Skeletal muscle cell (primary cell): ENCODE data around the gene UBA1.
A peak's percentile ranks its signal among the peaks of the same experiment; 100 is the strongest.

Experiments used
- DNase-seq: peaks from one replicate; pipeline ENCODE4 v3.0.0-alpha.2; 2010; ENCODE audit warnings: low read depth
- H3K4me3 ChIP-seq: 2 replicates; pipeline ENCODE4 v1.5.1; 2011; ENCODE audit warnings: low read depth, mild to moderate bottlenecking, control low read depth, low read length, moderate library complexity

The UBA1 gene

DNA sequence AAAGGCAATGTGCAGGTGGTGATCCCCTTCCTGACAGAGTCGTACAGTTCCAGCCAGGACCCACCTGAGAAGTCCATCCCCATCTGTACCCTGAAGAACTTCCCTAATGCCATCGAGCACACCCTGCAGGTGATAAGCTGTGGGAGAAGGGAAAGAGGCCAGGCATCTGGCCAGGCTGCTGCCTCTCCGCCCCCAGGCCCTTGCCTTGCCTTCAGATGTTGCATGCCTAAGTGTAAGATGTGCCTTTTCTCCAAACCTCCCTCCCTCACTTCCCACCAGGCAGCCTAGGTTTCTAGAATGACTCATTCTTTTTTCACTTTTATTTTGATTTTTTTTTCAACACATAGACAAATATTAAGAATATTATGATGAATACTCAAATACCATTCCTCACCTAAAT is 12.7 kb downstream of the UBA1 start:
- no peak for DNase-seq

DNA sequence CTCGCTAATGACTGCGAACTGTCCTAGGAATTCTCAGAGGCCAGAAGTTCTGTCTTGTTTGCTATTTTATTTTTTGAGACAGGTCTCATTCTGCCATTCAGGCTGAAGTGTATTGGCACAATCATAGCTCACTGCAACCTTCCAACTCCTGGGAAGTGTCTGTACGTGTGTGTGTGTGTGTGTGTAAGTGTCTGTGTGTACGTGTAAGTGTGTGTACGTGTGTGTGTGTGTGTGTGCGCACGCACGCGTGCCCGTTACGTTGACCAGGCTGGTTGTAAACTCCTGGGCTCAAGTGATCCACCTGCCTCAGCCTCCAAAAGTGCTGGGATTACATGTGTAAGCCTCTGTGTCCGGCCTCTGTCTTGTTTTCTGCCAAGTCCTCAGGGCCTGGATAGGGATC is 14.5 kb downstream of the UBA1 start:
- no peak overlapping the region for H3K4me3 ChIP-seq
- DNase-seq, result no peak

More for the DNA sequence above, 12.7 kb downstream of the UBA1 start:
- no peak overlapping the region for H3K4me3 ChIP-seq

DNA sequence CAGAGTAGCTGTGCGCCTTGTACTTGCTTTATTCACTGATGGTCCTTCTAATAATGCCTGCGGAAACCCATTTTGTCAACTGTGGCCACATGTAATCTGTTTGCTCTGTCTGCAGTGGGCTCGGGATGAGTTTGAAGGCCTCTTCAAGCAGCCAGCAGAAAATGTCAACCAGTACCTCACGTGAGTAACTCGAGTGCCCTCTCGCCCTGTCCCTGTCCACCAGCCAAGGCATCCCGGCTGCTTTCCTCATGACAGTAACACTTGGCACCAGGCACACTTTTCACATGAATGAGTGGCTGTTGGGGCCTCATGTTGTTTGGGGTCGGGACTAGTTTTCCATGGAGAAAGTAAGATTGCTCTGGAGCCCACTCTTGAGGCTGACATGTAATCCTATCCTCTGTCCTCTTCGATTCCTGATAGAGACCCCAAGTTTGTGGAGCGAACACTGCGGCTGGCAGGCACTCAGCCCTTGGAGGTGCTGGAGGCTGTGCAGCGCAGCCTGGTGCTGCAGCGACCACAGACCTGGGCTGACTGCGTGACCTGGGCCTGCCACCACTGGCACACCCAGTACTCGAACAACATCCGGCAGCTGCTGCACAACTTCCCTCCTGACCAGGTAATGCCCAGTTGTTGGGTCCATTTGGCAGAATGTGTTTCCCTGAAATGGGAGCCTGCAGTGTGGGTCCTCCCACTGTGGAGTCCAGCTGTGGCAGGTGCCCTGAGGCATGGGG is 16.0 kb downstream of the UBA1 start:
- no peak overlapping the region for H3K4me3 ChIP-seq
- no peak for DNase-seq

DNA sequence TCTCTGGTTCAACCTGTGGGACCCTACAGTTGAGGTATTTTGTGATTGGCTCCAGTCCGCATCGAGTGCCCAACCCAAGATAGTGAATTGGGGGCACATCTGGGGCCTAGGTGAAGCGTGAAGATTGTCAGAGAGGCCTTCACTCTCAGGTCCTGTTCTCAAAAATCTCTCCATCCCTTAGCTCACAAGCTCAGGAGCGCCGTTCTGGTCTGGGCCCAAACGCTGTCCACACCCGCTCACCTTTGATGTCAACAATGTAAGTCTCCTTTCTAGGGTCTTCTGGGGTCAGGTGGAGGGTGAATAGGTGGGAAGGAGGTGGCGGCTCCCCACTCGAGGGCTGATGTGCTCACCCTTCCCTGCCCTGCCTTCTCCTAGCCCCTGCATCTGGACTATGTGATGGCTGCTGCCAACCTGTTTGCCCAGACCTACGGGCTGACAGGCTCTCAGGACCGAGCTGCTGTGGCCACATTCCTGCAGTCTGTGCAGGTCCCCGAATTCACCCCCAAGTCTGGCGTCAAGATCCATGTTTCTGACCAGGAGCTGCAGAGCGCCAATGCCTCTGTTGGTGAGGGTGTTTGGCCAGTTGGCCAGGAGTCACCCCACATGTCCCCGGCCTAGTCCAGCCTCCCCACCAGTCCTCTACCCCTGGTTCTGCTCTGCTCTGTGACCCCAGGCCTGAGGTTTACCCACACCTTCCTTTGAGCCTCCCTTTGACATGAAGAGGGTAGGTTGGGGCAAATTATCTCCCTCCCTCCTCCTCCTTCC is 17.2 kb downstream of the UBA1 start:
- no peak for DNase-seq
- no peak overlapping the region for H3K4me3 ChIP-seq

DNA sequence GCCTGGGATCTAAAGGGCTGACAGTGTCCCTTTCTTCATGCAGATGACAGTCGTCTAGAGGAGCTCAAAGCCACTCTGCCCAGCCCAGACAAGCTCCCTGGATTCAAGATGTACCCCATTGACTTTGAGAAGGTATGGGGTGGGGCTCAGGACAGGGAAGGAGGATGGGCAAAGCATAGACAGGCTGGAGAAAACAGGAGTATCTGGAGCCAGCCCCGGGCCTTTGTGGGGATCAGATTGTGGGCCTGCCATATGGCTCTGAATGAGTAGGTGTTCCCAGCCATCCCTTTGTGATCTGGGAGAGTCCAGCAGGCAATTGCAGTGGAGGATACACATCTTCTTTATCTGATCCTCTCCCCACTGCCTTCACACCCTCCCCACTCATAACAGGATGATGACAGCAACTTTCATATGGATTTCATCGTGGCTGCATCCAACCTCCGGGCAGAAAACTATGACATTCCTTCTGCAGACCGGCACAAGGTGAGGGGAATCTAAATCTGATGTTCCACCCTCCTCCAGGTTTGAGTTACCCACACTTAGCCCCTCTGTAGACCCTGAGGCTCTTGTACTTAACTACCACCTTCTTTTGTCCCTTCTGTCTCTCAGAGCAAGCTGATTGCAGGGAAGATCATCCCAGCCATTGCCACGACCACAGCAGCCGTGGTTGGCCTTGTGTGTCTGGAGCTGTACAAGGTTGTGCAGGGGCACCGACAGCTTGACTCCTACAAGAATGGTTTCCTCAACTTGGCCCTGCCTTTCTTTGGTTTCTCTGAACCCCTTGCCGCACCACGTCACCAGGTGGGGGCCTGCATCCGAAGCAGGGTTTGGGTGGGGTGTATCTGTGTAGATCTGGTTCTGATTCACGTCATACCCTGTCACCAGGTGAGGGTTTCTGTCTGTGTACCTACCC is 19.0 kb downstream of the UBA1 start:
- DNase-seq, result no peak
- no peak overlapping the region for H3K4me3 ChIP-seq

DNA sequence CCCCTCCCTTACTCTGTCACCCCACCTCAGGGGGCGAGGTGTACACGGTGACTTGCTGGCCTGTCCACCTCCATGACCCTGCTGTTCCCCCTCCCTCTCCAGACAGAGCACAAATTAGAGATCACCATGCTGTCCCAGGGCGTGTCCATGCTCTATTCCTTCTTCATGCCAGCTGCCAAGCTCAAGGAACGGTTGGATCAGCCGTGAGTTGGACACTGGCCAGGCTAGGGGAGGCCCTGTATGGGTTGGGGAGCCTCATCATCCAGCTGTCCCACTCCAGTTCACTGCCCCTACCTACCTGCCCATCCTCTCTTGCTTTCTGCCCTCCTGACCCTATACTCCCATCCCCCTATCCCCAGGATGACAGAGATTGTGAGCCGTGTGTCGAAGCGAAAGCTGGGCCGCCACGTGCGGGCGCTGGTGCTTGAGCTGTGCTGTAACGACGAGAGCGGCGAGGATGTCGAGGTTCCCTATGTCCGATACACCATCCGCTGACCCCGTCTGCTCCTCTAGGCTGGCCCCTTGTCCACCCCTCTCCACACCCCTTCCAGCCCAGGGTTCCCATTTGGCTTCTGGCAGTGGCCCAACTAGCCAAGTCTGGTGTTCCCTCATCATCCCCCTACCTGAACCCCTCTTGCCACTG is 20.9 kb downstream of the UBA1 start:
- H3K4me3 ChIP-seq, result no peak overlapping the region
- no peak for DNase-seq

DNA sequence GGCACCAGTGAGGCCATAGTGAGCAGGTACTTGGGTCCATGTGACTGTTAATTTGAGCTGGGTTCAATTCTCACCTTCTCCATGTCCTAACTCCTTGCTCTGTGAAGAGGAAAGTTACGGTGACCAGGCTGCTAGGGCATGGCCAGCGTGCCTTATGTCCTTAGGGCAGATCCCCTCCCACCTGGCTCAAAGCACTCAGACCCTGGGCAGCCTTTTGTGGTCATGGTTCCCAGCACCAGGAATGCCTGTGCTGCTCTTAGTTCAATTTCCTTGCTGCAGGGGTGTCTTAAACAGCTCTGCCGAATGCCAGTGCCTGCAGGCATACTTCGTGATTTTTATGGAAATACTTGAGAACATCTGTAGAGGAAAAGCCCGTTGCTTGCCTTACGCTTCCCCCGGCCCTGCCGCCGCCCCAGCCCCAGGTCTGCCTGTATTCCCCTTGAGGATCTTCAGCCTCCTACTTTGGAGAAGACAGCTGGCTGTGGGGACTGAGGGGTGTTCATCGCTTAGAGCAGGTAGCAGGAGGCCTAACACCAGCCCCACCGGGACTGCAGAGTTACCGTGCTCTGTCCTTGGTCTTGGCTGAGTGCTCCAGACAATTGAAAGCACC is 21.8 kb downstream of the UBA1 start:
- H3K4me3 ChIP-seq, result no peak overlapping the region
- no peak for DNase-seq

DNA sequence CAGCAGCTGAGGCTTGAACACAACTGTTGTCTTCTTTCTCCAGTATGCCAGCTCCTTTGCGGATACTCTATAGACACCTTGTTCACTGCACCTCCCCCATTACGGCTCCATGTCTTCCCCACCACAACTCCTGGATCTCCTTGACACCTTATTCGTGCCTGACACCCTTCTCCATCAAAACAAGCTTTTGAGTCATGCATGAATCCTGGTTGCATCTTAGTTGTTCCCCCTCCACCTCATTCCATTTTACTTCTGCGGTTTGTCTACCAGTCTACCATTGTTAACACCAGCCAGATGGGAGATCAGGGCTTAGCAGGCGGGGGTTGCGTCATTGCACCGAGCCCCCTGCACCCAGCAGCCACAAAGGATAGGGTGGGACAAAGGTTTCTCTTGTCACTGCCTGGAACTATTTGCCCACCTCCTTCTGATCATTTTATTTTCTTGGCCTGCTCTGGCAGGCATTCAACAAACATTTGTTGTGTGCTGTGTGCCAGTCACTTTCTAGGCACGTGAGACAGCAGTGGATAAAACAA is 22.8 kb downstream of the UBA1 start:
- no peak for DNase-seq
- H3K4me3 ChIP-seq, result no peak overlapping the region

DNA sequence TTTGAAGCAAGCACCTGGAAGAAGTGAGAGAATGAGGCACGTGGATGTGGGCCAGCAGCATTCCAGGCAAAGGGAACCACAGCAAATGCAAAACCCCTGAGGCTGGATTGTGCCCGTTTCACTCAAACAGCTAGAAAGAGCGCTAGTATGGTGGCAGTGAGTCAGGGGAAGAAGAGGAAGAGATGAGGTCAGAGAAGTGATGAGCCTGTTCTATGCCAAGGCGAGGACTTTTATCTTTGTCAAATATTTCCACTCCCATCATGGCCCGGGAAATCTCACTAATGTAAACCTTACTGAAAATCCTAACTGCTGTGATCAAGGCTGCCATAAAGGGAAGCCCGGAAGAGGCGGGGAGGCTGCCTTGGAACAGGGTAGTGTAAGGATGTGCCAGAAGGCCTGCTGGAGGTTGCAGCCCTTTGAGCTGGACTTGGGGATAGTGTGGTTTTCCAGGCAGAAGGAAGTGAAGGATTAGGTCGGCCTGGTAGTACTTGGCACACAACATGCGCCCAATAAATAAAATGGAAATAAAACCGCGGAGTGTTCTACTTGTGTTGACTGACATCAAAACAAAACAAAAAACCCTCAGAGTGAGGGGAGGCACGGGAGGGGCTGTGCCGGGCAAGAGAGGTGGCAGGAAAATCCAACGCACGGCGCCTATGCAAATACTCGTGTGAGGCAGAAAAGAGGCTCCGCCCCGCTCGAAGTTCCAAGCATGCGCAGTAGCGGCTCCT is 23.7 kb downstream of the UBA1 start:
- DNase-seq, result peak; percentile 18
- H3K4me3 ChIP-seq, result peak overlapping the region; percentile 15

DNA sequence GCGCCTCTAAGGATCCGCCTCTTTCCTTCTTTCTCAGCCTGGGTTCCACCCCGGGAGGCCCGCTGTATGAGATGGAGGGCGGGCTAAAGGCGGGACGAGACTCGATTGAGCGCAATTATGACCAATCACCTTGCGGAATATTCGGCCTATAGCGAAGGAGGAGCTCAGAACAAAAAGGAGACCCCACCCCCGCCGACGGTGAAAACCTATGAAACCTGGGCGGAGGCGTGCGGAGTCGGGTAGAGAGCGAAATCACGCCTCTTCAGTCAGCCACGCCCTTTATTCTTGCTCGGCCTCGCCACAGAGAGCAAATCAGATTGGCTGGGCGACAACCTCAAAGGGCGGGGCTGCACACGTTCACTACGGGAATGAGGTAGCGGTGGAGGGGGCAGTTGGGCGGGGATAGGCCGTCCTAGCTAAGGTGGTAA is 24.2 kb downstream of the UBA1 start:
- DNase-seq, result peak; percentile 93
- peak overlapping the region; percentile 68 for H3K4me3 ChIP-seq

DNA sequence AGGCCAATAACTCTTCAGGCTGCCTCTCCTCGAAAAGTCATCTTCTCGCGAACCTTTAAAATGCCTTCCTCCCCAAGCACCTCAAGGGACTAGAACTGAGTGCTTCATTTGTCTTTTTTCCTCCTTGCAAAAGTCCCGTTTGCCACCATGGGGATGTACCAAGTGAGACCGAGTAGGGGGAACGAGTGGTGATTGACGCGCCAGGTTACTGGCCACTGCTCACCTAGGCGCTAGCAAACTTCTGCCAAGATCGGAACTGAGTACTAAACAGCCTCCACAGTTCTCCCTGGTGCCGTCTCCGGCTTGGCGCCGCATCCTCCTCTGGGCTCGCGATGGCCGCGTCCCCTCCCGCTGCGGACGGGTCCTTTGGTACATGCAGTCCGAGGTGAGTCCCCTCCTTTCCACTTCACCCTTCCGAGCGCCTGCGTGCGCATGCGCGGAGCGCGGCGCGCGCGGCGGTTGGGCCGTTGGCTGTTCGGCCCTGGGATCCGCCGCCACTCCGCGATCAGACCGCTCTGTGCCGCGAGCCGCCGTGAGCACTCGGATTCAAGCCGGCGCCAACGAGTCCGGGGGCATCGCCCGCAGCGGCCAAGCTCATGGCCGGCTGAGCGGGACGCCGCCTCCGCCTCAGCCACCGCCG is 24.8 kb downstream of the UBA1 start, which contains the start of gene CDK16:
CDK16 (plus strand) TSS at position 402 of the 640 bp plus-strand sequence. CDS start 4,877 bp downstream, outside the sequence.
- peak within 1 kb of the TSS; percentile 68 for H3K4me3 ChIP-seq
- DNase-seq, result peak; percentile 41

DNA sequence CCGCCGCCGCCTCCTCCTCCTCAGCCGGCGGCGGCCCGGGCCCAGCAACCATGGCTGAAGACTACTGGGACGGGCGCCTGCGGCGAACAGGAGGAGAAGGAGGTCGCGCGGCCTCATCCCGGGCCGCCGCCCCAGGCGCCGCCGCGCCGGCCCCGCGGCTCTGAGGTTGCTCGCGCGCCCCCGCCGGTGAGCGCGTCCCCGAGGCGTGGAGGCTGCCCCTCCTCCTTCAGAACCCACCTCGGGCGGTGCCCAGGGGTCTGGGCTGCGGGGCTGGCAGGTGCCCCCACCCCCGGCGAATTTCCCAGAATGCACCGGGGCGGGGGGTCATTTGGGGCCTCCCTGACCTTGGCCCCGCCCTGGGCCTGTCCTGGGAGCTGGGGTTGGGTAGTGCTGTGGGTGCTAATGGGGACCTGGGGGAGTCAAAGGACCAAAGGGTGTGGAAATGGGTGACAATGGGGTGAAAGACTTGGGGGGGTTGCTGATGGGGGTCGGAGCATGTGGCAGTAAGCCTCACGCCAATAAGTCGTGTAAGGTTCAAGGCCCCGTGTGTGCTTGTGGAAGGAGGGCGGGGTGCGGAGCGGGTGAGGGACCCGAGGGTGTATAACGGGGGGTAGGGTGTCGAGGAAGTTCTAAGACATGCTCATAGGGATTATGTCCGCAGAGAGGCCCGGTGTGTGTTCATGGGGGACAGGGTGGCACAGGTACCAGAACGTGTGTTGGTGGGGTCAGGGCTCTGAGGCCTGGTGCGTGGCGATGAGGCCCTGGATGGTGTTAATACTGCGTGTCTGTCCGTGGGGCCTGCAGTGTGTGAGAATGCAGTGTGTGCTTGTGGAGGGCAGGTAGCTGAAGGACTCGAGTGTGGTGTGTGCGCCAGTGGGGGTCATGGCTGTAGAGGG is 25.5 kb downstream of the UBA1 start:
- no peak for DNase-seq
- peak overlapping the region; percentile 68 for H3K4me3 ChIP-seq

DNA sequence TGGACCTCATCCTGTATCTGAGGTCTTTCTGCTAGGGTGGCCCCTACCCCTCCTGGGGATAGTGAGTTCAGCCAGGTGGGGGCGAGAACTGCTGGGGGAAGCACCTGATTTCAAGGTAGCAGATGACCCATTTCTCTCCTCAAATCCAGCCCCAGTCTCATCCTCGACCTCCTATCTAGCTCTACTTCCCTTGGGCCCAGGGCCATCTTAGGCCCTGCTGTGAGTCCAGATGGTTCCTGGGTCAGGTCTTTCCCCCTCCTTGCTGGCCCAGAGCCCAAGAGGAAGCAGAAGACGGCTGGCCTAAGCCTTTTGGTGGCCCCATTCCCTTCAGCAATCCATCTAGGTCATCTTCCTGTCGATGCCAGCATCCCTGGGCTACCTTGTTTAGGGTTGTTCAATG is 28.1 kb downstream of the UBA1 start:
- H3K4me3 ChIP-seq, result no peak overlapping the region
- DNase-seq, result no peak

DNA sequence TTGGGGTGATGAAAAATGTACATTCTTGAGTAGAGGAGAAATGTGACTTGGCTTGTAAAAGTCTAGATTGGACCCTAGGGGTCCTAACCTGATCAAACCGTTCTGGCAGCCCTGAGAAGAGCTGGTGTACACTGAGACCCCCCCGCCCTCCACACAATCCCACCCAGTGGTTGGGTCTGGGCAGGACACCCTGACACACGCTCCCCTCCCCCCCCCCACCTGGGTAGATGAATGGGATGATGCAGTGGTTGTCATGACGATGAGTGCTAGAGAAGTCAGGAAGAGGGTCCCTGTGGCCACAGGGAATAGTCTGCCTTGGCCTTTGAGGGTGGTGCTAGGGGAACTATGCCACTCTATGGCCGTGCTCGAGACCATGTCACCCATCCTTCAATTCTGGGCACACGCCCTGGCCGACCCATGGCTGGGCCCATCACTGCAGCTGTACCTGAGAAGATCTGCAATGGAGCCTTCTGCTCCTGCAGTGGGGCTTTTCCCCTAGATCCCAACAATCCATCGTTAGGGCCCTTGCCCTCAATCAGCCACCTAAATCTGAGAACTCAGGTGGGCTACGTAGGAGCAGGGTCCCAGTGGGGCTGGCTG is 29.2 kb downstream of the UBA1 start:
- DNase-seq, result no peak
- H3K4me3 ChIP-seq, result no peak overlapping the region

DNA sequence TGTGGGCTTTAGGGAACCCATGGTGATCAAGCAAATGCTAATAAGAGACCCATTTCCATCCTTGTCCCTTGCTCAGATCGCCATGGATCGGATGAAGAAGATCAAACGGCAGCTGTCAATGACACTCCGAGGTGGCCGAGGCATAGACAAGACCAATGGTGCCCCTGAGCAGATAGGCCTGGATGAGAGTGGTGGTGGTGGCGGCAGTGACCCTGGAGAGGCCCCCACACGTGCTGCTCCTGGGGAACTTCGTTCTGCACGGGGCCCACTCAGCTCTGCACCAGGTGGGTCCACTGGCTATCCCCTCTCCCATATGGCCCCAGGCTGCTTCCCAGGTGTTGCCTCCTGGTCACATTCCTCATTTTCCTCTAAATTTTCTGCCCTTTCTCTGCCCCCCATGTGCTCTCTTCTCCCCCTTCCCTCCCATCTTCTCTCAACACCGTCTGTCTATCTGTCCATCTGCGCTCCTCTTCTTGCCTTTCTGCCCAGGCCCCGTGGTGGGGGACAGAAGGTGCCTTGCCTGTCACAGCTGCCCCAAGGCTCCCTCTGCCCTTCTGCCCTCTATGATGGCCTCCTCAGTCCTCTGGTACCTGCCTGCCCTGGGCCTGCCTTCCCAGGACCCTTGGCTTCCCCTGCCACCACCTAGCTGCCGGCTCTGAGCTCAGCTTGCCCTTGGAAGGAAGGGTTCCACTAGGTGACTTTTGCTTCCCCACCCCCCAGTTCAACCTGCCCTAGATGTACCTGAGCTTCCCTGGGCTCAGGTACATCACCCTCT is 30.0 kb downstream of the UBA1 start:
- DNase-seq, result no peak
- H3K4me3 ChIP-seq, result no peak overlapping the region
